Measurements from ENCODE around the gene CCNB1IP1.
"Not testable (repeated sequence)": the region's sequence is repeated elsewhere in the genome, so short reads cannot be mapped to it uniquely, and the experiment has no call there.

DNA sequence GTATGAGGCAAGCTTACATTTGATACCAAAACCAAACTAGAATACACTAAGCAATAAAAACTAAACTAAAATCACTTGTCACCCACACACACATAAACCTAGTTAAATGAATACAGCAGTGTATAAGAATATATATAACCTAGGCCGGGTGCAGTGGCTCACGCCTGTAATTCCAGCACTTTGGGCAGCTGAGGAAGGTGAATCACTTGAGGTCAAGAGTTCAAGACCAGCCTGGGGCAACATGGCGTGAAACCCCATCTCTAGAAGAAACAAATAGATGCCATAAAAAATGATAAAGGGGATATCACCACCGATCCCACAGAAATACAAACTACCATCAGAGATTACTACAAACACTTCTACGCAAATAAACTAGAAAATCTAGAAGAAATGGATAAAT, 68.7 kb downstream of the CCNB1IP1 start:
- not testable (repeated sequence) for TF ChIP-seq EZH2 (IDR thresholded peaks at IDR 0.05; ENCODE audit: borderline replicate concordance, low read depth, low read length, poor library complexity, severe bottlenecking); CTCF (conservative IDR thresholded peaks at IDR 0.05; ENCODE audit: low read depth, low read length)

Data from A673 (cell line).